Hematopoietic multipotent progenitor cell treated with erythropoietin and hydrocortisone succinate and interleukin-3 and kit ligand, for 15 days (in vitro differentiated cells): ENCODE results near the gene SYTL1.

Experiments
- DNase-seq: peaks from one replicate; pipeline ENCODE4 v3.0.0-alpha.2; 2015; ENCODE audit warnings: low spot score

The SYTL1 gene

GRCh38 chr1:27341525-27342252 is at the start of gene SYTL1:
Gene SYTL1, plus strand, starts transcription at chr1:27342022. Its CDS starts 3,313 bp downstream, at chr1:27345335.
- DNase-seq, result no peak

GRCh38 chr1:27292106-27292505 is 49.7 kb upstream of the SYTL1 start:
- DNase-seq, result no peak

- no peak for DNase-seq
Observed at GRCh38 chr1:27293915-27294314, 47.9 kb upstream of the SYTL1 start.

- peak; percentile 71 for DNase-seq
Observed at GRCh38 chr1:27296773-27297291, 45.0 kb upstream of the SYTL1 start.

- no peak for DNase-seq
Observed at GRCh38 chr1:27297903-27298302, 43.9 kb upstream of the SYTL1 start.

GRCh38 chr1:27298632-27299384 is 43.0 kb upstream of the SYTL1 start:
- no peak for DNase-seq

- no peak for DNase-seq
Observed at GRCh38 chr1:27299385-27300271, 42.2 kb upstream of the SYTL1 start.

GRCh38 chr1:27300341-27301051 is 41.3 kb upstream of the SYTL1 start:
- peak; percentile 85 for DNase-seq

GRCh38 chr1:27301052-27301422 is 40.8 kb upstream of the SYTL1 start:
- DNase-seq, result no peak

- DNase-seq, result no peak
Observed at GRCh38 chr1:27301582-27302199, 40.1 kb upstream of the SYTL1 start.

- DNase-seq, result no peak
Observed at GRCh38 chr1:27302612-27303011, 39.2 kb upstream of the SYTL1 start.

GRCh38 chr1:27303509-27303908 is 38.3 kb upstream of the SYTL1 start:
- no peak for DNase-seq

- DNase-seq, result no peak
Observed at GRCh38 chr1:27306071-27306470, 35.8 kb upstream of the SYTL1 start.

- no peak for DNase-seq
Observed at GRCh38 chr1:27306892-27307761, 34.7 kb upstream of the SYTL1 start.

GRCh38 chr1:27307874-27308598 is 33.8 kb upstream of the SYTL1 start:
- DNase-seq, result no peak

GRCh38 chr1:27314169-27314568 is 27.7 kb upstream of the SYTL1 start:
- no peak for DNase-seq

- no peak for DNase-seq
Observed at GRCh38 chr1:27314737-27315136, 27.1 kb upstream of the SYTL1 start.

- DNase-seq, result no peak
Observed at GRCh38 chr1:27316860-27317259, 25.0 kb upstream of the SYTL1 start.

- no peak for DNase-seq
Observed at GRCh38 chr1:27318136-27318535, 23.7 kb upstream of the SYTL1 start.

- DNase-seq, result no peak
Observed at GRCh38 chr1:27318596-27318995, 23.2 kb upstream of the SYTL1 start.
